ENCODE measurements around the gene WDFY1.

DNA sequence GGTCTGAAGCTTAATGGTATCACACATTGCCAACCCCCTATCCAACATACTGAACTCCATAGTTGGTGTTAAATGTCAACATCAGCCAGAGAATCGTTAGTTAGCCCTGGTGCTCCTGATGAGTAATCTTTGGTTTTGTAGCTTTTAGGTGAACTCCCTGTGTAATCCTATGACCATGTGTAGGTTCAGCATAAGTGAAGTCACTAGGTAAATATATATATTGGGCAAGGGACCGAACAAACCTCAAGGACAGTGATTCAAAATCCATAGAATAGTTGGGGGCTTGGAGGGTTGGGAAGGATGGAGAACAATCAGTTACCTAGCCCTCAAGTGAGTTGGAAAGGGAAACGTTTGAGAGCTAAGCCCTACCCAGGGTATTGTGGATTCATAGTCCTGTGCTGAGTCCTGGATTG is 91.7 kb downstream of the WDFY1 start:
- TF ChIP-seq POLR2A (IDR thresholded peaks at IDR 0.05) = no peak
- TF ChIP-seq, protein P1, sequence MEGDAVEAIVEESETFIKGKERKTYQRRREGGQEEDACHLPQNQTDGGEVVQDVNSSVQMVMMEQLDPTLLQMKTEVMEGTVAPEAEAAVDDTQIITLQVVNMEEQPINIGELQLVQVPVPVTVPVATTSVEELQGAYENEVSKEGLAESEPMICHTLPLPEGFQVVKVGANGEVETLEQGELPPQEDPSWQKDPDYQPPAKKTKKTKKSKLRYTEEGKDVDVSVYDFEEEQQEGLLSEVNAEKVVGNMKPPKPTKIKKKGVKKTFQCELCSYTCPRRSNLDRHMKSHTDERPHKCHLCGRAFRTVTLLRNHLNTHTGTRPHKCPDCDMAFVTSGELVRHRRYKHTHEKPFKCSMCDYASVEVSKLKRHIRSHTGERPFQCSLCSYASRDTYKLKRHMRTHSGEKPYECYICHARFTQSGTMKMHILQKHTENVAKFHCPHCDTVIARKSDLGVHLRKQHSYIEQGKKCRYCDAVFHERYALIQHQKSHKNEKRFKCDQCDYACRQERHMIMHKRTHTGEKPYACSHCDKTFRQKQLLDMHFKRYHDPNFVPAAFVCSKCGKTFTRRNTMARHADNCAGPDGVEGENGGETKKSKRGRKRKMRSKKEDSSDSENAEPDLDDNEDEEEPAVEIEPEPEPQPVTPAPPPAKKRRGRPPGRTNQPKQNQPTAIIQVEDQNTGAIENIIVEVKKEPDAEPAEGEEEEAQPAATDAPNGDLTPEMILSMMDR (IDR thresholded peaks at IDR 0.05) = no peak
